ENCODE results near the gene ZNF618.

Gene ZNF618

DNA sequence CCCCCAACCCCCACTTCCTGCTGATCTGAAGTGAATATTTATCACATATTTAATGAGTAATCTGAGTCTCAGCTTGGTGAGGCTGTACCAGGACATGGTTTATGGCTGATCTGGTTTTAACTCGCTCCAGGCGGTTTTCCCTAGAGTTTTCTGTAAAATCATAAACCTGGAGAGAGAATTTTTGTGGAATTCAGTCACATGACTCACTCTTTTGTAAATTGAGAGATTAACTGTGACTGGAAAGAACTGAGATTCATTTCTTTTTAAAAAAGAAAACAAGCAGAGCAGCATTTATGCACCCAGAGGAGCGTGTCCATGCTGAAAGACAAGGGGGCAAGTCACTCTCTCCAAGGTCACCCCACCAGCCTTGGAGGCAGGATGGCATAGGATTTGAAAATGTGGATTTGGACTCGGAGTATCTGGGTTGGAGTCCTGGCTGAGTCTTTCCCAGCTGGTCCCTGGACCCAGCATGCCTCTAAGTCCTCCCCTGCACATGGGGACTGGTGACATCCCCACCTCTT, 81.8 kb downstream of the ZNF618 start:
- DNase-seq (ENCODE audit: low spot score), result no peak

DNA sequence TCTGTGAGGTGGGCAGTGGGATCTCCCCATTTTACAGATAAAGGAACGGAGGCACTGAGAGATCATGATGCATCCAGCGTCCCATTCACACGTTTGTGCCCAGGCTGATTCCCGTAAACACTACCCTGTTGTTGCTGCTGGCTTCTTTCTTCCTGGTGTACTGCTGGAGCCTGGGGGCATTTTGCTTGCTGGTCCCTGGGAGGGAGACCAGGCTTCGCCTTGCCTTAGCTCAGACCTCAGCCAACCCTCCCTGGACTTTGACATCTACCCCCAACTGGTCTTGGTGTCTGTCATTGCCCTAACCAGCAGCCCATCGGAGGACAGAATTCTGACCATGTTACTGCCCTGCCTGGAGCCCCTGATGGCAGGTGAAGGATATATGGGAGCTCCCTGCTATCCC, 82.4 kb downstream of the ZNF618 start:
- DNase-seq (ENCODE audit: low spot score), result no peak

GRCh38 chr9:113960768-113961167, 84.7 kb downstream of the ZNF618 start:
- DNase-seq (ENCODE audit: low spot score), result no peak

DNA sequence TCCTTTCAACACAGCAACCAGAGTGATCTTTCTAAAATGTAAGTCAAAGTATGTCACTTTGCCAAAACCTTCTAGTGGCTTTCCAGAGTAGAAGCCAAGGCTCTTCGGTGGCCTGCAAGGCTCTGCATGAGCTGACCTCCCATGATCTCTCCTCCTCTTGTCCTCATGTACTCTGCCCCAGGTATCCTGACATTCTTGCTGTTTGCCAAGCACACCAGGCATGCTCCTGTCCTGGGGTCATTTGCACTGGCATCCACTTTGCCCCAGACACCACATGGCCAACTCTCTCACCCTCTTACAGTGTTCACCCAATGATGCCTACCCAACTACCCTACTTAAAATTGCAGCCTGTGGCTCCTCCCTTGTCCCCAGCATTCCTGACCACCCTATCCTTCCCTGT, 86.3 kb downstream of the ZNF618 start:
- no peak for DNase-seq (ENCODE audit: low spot score)

GRCh38 chr9:113963017-113963620, 87.0 kb downstream of the ZNF618 start:
- DNase-seq (ENCODE audit: low spot score), result peak; percentile 35

GRCh38 chr9:113963696-113964494, 87.8 kb downstream of the ZNF618 start:
- no peak for DNase-seq (ENCODE audit: low spot score)

DNA sequence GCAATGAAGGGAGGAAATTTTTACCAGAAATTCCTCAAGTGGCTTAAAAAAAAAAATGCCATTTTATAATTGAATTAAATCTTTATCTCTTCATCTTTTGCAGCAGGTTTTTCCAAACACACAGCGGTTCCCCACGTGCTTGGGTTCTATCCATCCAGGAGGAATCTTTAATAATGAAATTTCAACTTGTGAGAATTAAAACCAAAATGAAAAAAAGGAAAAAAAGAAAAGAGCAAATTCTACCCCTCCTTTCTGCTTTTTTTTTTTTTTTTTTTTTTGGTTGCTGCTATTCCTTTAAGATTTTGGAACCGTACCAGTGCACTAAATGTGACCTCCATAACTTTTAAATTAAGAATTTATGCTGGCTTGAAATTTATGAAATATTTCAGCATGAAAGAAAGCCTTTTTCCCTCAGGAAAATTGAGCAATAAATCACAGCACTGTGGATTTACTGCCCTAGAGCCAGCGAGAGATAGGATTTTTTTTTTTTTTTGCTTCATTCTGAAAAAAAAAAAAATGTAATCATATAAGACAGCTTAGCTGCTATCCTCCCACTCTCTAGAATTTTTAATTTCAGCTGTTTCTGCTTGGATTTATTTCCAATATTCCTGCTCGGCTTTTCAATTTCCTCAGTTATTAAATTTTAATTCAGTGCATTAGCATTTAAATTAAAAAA, 88.5 kb downstream of the ZNF618 start:
- no peak for DNase-seq (ENCODE audit: low spot score)

- DNase-seq (ENCODE audit: low spot score), result peak; percentile 42
Measured at GRCh38 chr9:113966394-113966793, 90.3 kb downstream of the ZNF618 start.

- no peak for DNase-seq (ENCODE audit: low spot score)
Measured at GRCh38 chr9:113967380-113967779, 91.3 kb downstream of the ZNF618 start.

DNA sequence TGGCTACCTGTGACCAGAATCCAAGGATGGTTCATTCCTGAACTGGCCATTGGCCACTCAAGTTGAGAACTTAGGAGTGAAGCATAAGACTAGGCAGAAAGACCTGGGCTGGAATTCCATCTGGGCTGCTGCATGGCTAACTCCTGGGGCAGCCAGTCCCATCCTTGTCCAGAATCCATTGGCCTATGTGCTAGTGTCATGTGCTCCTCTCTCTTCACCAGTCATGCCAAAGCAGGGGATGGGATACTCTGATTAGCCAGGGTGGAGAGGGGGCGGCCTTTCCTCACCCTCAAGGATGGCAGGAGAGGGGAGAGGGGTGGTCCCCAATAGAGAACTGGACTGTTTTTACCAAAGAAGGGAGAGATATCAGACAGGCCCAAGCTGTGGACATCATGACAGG, 93.2 kb downstream of the ZNF618 start:
- DNase-seq (ENCODE audit: low spot score), result no peak

- DNase-seq (ENCODE audit: low spot score), result no peak
Measured at GRCh38 chr9:113973226-113973625, 97.1 kb downstream of the ZNF618 start.

DNA sequence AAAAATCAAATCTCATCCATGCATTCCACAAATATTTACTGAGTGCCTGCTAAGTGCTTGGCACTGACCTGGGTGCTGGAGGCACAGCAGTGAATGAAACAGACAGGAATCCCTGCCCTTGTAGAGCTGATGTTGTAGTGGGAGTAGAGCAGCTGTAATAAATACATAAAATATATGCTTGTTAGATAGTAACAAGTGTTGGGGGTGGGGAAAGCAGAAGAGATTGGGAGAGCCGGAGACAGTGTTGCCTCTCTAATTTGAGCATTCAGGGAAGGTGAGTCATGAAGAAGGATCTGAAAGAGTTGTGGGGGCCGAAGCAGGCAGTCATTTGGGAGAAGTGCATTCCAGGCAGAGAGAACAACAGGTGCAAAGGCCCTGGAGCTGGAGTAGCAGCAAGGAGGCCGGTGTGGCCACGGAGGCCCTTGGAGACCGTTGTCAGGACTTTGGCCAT, 97.9 kb downstream of the ZNF618 start:
- no peak for DNase-seq (ENCODE audit: low spot score)

DNA sequence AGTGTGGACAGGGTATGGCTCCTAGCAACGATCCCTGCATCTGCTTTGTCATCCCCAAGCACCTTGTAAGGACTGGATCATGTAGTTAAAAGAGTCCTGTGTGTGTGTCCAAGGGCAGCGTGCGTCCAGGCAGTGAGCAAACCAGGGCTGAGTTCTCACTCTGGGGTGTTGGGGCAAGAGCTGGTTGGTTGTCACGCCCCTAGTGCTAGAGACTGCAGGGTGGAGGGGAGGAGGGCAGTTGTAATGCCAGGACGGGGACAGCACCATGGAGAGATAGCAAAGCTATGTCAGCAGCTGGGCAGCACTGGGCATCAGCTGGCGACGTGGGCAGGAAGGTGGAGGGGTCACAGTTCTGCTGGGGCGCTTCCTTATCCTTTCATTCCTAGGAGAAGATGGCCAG, 100.8 kb downstream of the ZNF618 start:
- no peak for DNase-seq (ENCODE audit: low spot score)

DNA sequence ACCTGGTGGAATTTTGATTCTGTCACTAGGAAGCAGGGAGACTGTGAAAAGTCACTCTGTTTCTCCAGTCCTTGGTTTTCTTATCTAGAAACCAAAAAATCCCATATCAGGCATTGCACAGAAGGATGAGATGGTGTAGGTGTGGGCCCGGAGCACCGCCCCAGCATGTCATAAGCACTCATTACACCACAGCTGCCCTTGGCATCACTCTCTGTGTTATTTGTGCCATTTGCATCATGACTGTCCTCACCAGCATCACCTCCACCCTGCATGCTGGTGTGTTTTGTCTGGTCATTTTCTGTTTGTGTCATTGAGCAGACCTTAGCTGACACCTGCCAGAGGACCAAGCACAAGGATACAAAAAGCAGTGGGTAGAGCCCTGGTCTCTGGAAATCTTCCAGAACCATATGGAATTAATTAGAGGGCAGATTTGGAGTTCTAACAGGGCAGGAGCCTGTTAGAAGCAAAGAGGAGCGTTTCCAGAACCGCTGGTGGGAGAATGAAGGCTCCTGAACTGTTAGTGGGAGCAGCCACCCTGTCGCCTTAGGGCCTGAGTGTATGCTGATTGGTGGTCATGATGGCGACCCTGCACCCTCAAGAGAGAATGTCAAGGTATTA, 102.7 kb downstream of the ZNF618 start:
- DNase-seq (ENCODE audit: low spot score), result no peak

GRCh38 chr9:113979343-113980127, 103.4 kb downstream of the ZNF618 start:
- no peak for DNase-seq (ENCODE audit: low spot score)

- DNase-seq (ENCODE audit: low spot score), result no peak
Measured at GRCh38 chr9:113984639-113985380, 108.7 kb downstream of the ZNF618 start.

DNA sequence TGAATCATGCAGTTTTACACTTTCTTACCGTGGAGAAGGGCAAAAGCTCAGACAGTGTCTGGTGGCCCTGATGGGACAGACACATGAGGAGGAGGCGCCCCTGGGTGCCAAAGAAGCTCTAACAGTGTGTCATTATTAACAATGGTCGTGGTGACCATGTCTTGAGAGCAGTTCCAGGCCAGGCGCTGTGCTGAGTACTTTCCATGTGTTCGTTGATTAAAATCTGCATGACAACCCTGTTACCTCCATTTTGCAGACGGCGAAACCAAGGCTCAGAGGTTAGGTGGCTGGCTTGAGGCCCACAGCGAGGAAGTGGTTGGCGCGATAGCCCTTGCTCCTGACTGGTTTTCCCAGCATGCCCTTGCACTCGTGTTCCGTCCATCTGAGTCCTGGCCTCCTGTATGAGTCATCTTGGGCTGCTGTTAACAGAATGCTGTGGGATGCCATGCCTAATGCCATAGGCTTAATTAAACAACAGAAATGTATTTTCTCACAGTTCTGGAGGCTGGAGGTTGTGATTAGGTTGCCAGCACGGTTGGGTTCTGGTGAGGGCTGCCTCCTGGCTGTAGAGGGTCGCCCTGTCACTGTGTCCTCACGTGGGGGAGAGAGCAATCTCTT, 110.0 kb downstream of the ZNF618 start:
- DNase-seq (ENCODE audit: low spot score), result no peak

DNA sequence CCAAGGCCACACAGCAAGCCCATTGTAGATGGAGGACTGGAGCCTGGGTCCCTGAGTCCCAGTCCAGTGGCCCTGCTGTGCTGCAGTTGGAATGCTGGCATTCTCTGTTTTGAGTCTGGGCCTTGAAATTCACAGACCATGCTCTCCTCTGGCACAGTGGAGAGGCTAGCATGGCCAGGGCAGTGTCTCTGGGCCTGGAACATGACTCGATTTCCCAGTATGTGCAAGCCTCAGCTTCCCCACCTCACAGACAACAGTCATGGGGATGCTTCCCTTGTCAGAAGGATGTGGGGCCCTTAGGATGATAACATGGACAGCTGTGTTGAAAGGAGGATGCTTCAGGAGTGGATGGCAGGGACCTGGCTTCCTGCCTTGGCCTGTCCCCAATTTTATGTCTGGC, 110.8 kb downstream of the ZNF618 start:
- no peak for DNase-seq (ENCODE audit: low spot score)

DNA sequence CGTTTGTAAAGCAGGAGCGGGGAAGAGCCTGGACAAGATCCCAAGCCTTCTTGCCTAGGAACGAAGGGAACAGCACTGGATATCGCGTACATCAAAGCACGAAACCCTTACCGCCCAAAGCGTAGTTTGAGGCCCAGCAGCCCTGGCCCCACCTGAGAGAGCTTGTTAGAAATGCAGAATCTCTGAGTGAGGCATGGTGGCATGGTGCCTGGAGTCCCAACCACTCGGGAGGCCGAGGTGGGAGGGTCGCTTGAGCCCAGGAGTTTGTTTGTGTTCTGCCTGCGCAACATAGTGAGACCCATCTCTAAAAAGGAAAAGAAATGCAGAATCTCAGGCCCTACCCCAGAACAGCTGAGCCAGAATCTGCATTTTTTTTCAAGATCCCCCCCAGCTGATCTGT, 111.4 kb downstream of the ZNF618 start:
- DNase-seq (ENCODE audit: low spot score), result no peak

GRCh38 chr9:113988385-113989016, 112.4 kb downstream of the ZNF618 start:
- DNase-seq (ENCODE audit: low spot score), result no peak

Measured in SW480 (cell line).